Body of pancreas (tissue), 4 donors: ENCODE measurements around the gene TIE1.

ENCODE experiments used
- CTCF ChIP-seq, 7 experiments: fragments of 450-650 bp in 4 of 7; fragments of 200-600 bp in 3 of 7; sonication (generic) in 3 of 7; IDR thresholded peaks; one replicate each; pipeline ENCODE4 v1.5.1; 2016 to 2019; ENCODE audit warnings: antibody characterized with exemption in 7 of 7
- POLR2A ChIP-seq, 3 donors: fragments of 450-650 bp; IDR thresholded peaks; one replicate each; pipeline ENCODE4 v1.6.1; 2016; ENCODE audit warnings: antibody characterized with exemption in 3 of 3, mild to moderate bottlenecking in 2 of 3

- no peak for TF ChIP-seq CTCF (IDR thresholded peaks at IDR 0.05)
- TF ChIP-seq POLR2A (IDR thresholded peaks at IDR 0.05): no peak
These were observed 8.0 kb downstream of the TIE1 start for GRCh38 chr1:43308635-43309404.
